Measurements from ENCODE around the gene TRMT11. TPM values are rescaled to one million over a fixed set of nuclear protein-coding genes. Genes with fewer than 3 reads are reported as not detected.

TRMT11 gene
- total RNA-seq, 2 donors from 2014 or later: 39.5 to 44.1 TPM

DNA sequence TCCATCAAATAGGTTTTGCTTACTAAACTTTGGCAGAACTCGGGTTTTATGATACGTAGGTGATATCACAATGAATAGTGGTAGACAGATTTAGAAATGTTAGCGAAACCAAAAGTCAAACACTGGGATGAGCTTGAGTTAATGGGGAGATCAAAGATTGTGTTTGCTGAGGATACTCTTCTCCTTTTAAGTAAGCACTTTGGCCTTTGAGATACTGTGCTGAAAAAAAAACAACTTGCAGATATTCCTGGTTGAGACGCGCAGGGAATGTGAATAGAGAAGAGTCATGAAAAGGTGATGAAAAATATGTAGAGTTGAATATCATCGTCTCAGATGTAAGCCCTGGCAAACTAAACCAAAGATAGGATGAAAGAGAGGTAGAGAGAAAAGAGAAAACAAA is 48.3 kb downstream of the TRMT11 start:
- Mint-ChIP-seq H3K27me3 (no peaks in the 10 kb centered on the region), H3K27ac (no peak overlapping the region), H3K4me3 (no peak overlapping the region), H3K4me1 (peaks cover 4% of the 10 kb centered on the region), H3K36me3 (ENCODE audit: low read depth) (peaks cover 91% of the 10 kb centered on the region), H3K9me3 (no peaks in the 10 kb centered on the region)
- no peak for ATAC-seq (replicated peaks)

DNA sequence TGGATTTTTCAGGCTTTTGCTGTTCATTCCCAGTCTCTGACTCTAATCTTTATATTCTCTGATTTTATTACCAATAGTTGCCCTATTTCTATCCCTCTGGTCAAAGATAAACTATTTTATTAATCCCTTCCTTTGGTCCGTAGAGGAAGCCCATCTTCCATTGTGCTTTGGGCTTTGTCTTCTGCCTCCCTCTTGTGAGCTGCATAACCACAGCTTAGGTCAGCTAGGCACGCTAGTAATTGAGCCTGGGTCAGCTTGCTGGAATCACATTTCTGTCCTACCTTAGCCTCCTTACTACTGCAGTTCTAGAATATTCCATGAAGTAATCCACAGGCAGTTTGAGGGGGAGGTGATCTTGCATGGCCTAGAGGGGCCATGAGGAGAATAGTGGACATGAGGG is 49.4 kb downstream of the TRMT11 start:
- Mint-ChIP-seq H3K27me3 (no peaks in the 10 kb centered on the region), H3K36me3 (ENCODE audit: low read depth) (peaks cover 96% of the 10 kb centered on the region), H3K4me1 (peaks cover 4% of the 10 kb centered on the region), H3K4me3 (no peak overlapping the region), H3K27ac (peak overlapping the region; percentile 55), H3K9me3 (no peaks in the 10 kb centered on the region)
- ATAC-seq (replicated peaks): no peak

GRCh38 chr6:126038234-126038633 is 51.9 kb downstream of the TRMT11 start:
- no peaks in the 10 kb centered on the region for H3K9me3 Mint-ChIP-seq
- no peak overlapping the region for H3K27ac Mint-ChIP-seq
- ATAC-seq (replicated peaks): no peak
- H3K4me1 Mint-ChIP-seq: peaks cover 4% of the 10 kb centered on the region
- no peak overlapping the region for H3K4me3 Mint-ChIP-seq
- H3K27me3 Mint-ChIP-seq: no peaks in the 10 kb centered on the region
- H3K36me3 Mint-ChIP-seq (ENCODE audit: low read depth): peaks cover 93% of the 10 kb centered on the region

GRCh38 chr6:126039284-126039683 is 52.9 kb downstream of the TRMT11 start:
- no peak for ATAC-seq (replicated peaks)

DNA sequence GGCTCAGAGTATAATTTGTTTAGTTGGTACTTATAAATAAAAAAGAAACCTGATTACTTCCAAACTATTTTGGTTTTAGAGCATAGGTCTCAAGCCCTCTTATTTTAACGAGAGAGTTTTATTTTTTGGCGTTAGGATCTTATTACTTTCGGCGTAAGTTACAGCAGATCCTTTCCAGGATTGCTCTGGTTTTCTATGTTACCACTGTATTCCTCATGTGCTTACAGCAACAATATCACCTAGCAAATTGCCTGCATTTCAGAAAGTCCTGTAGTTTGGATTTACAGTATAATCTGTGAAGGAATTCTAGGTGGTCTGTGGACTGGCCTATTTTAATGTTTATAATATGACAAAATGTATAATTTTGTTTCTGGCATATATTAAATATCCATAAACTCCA is 54.1 kb downstream of the TRMT11 start:
- ATAC-seq (replicated peaks): no peak
- Mint-ChIP-seq H3K4me1 (peaks cover 4% of the 10 kb centered on the region), H3K27ac (no peak overlapping the region), H3K27me3 (no peaks in the 10 kb centered on the region), H3K9me3 (no peaks in the 10 kb centered on the region), H3K36me3 (ENCODE audit: low read depth) (peaks cover 88% of the 10 kb centered on the region), H3K4me3 (no peak overlapping the region)

More at GRCh38 chr6:126039284-126039683, 52.9 kb downstream of the TRMT11 start:
- H3K9me3 Mint-ChIP-seq: no peaks in the 10 kb centered on the region
- H3K4me1 Mint-ChIP-seq: peaks cover 4% of the 10 kb centered on the region
- H3K4me3 Mint-ChIP-seq: no peak overlapping the region
- H3K27me3 Mint-ChIP-seq: no peaks in the 10 kb centered on the region
- no peak overlapping the region for H3K27ac Mint-ChIP-seq
- H3K36me3 Mint-ChIP-seq (ENCODE audit: low read depth): peaks cover 88% of the 10 kb centered on the region

DNA sequence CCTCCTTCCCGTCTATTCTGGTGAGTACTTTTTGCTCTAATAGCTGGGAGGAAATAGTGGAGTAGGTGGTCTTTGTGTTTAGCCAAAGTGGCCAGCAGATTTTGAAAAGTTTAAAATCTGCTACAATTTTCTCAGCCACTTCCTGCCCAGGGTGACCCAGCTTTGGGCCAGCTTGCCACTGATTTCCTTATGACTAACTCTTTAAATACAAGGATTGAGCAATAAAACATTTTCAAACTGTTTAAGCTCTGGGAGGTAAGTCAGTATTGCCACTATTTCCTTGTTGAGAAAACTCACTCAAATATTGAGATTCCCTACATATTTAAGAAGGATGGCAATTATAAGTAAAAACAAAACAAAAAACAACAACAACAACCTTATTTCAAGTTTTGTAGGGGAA is 54.5 kb downstream of the TRMT11 start:
- H3K27ac Mint-ChIP-seq: no peak overlapping the region
- H3K9me3 Mint-ChIP-seq: no peaks in the 10 kb centered on the region
- ATAC-seq (replicated peaks): no peak
- H3K4me1 Mint-ChIP-seq: peaks cover 4% of the 10 kb centered on the region
- H3K27me3 Mint-ChIP-seq: no peaks in the 10 kb centered on the region
- H3K4me3 Mint-ChIP-seq: no peak overlapping the region
- peaks cover 89% of the 10 kb centered on the region for H3K36me3 Mint-ChIP-seq (ENCODE audit: low read depth)

GRCh38 chr6:126041516-126041915 is 55.2 kb downstream of the TRMT11 start:
- Mint-ChIP-seq H3K27me3 (no peaks in the 10 kb centered on the region), H3K27ac (no peak overlapping the region), H3K4me1 (no peaks in the 10 kb centered on the region), H3K9me3 (no peaks in the 10 kb centered on the region), H3K4me3 (no peak overlapping the region), H3K36me3 (ENCODE audit: low read depth) (peaks cover 84% of the 10 kb centered on the region)
- no peak for ATAC-seq (replicated peaks)

DNA sequence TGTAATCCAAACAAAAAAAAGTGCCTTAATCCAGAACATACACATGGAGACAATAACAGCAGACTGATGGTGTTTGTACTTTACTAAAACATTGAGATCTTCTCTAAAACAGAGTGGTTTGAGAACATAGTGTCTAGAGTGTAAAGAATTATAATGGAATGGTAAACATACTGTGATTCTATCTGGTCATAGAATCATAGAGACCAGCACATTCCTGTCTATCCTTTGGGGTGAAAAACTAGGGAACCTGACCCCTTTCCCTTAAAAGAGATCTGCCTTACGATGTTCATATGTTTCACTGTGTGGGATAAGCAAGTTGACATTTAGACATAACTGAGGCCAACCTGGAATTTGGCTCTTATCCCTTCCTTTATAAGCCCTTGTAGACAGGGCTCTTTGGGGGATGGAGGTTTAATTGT is 55.7 kb downstream of the TRMT11 start:
- ATAC-seq (replicated peaks): no peak
- no peaks in the 10 kb centered on the region for H3K27me3 Mint-ChIP-seq
- H3K4me3 Mint-ChIP-seq: no peak overlapping the region
- H3K27ac Mint-ChIP-seq: no peak overlapping the region
- peaks cover 84% of the 10 kb centered on the region for H3K36me3 Mint-ChIP-seq (ENCODE audit: low read depth)
- H3K4me1 Mint-ChIP-seq: no peaks in the 10 kb centered on the region
- no peaks in the 10 kb centered on the region for H3K9me3 Mint-ChIP-seq

GRCh38 chr6:126047648-126048047 is 61.3 kb downstream of the TRMT11 start:
- no peaks in the 10 kb centered on the region for H3K9me3 Mint-ChIP-seq
- no peaks in the 10 kb centered on the region for H3K4me1 Mint-ChIP-seq
- no peaks in the 10 kb centered on the region for H3K27me3 Mint-ChIP-seq
- no peak overlapping the region for H3K4me3 Mint-ChIP-seq
- peaks cover 52% of the 10 kb centered on the region for H3K36me3 Mint-ChIP-seq (ENCODE audit: low read depth)
- no peak for ATAC-seq (replicated peaks)
- no peak overlapping the region for H3K27ac Mint-ChIP-seq

- no peak overlapping the region for H3K27ac Mint-ChIP-seq
- no peaks in the 10 kb centered on the region for H3K27me3 Mint-ChIP-seq
- H3K36me3 Mint-ChIP-seq (ENCODE audit: low read depth): peaks cover 57% of the 10 kb centered on the region
- H3K9me3 Mint-ChIP-seq: no peaks in the 10 kb centered on the region
- H3K4me3 Mint-ChIP-seq: no peak overlapping the region
- ATAC-seq (replicated peaks): no peak
- no peaks in the 10 kb centered on the region for H3K4me1 Mint-ChIP-seq
These were observed 62.3 kb downstream of the TRMT11 start for GRCh38 chr6:126048635-126049034.

GRCh38 chr6:126050795-126051194 is 64.5 kb downstream of the TRMT11 start:
- ATAC-seq (replicated peaks): no peak
- H3K4me1 Mint-ChIP-seq: no peaks in the 10 kb centered on the region
- H3K9me3 Mint-ChIP-seq: no peaks in the 10 kb centered on the region
- no peak overlapping the region for H3K27ac Mint-ChIP-seq
- peaks cover 39% of the 10 kb centered on the region for H3K36me3 Mint-ChIP-seq (ENCODE audit: low read depth)
- H3K27me3 Mint-ChIP-seq: no peaks in the 10 kb centered on the region
- no peak overlapping the region for H3K4me3 Mint-ChIP-seq

- no peak for ATAC-seq (replicated peaks)
- Mint-ChIP-seq H3K27me3 (no peaks in the 10 kb centered on the region), H3K9me3 (no peaks in the 10 kb centered on the region), H3K36me3 (ENCODE audit: low read depth) (peaks cover 34% of the 10 kb centered on the region), H3K4me3 (no peak overlapping the region), H3K27ac (no peak overlapping the region), H3K4me1 (no peaks in the 10 kb centered on the region)
These were observed 65.5 kb downstream of the TRMT11 start for GRCh38 chr6:126051791-126052190.

DNA sequence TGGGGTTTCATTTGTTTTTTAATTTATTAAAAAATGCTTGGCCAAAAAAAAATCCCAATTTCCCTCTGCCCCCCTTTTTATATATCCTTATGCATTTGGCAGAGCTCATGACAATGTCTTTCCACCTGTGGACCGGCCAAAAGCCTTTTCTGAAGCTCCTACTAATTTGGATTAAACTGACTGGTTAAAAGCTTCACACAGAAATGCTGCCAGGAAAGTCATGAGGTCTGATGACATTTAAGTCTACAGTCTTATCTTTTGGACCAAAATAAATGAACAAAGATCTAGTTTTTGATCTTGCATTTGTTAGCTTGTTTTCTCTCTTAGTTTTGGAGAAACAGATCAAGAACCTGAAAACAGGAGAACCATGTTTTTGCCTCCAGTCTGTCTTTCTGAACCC is 66.1 kb downstream of the TRMT11 start:
- Mint-ChIP-seq H3K4me3 (no peak overlapping the region), H3K4me1 (no peaks in the 10 kb centered on the region), H3K27ac (no peak overlapping the region), H3K27me3 (no peaks in the 10 kb centered on the region), H3K9me3 (no peaks in the 10 kb centered on the region), H3K36me3 (ENCODE audit: low read depth) (peaks cover 28% of the 10 kb centered on the region)
- no peak for ATAC-seq (replicated peaks)

DNA sequence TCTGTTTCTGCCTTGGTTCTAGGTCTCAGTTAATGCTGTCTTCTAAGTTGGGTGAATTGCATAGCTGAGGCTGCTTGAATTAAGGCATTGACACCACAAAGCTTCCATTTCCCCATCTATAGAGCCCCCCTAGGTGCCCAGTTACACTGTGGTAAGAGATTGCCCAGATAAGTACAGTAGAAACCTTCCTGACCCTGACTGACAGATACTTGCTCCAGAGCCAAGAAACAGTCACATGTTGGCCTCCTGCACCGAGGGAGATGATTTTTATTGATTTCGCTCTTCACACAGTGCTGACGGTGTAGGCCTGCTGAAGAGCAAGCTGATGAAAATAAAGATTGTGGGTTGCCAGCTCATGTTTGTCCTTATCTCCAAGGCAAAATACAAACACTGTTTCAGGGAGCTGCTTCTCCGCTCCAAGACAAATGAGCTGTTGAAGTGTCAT is 67.9 kb downstream of the TRMT11 start:
- H3K4me3 Mint-ChIP-seq: no peak overlapping the region
- H3K9me3 Mint-ChIP-seq: no peaks in the 10 kb centered on the region
- ATAC-seq (replicated peaks): no peak
- no peaks in the 10 kb centered on the region for H3K27me3 Mint-ChIP-seq
- no peak overlapping the region for H3K27ac Mint-ChIP-seq
- H3K36me3 Mint-ChIP-seq (ENCODE audit: low read depth): peaks cover 25% of the 10 kb centered on the region
- H3K4me1 Mint-ChIP-seq: no peaks in the 10 kb centered on the region

DNA sequence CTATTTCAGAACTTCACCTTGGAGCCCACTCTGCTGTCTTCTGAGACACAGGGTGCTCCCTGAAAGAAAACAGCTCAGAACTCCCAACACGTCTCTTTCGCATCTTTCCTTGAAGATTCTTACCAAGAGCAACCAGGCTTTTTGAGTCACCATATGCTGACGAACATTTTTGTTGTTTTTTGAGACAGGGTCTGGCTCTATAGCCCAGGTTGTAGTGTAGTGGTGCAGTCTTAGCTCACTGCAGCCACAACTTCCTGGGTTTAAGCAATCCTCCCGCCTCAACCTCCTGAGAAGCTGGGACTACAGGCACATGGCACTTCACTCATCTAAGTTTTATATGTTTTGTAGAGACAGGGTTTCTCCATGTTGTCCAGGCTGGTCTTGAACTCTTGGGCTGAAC is 68.5 kb downstream of the TRMT11 start:
- Mint-ChIP-seq H3K27me3 (no peaks in the 10 kb centered on the region), H3K4me3 (no peak overlapping the region), H3K9me3 (no peaks in the 10 kb centered on the region), H3K27ac (no peak overlapping the region), H3K4me1 (no peaks in the 10 kb centered on the region), H3K36me3 (ENCODE audit: low read depth) (peaks cover 30% of the 10 kb centered on the region)
- ATAC-seq (replicated peaks): no peak

GRCh38 chr6:126055449-126055848 is 69.1 kb downstream of the TRMT11 start:
- no peak for ATAC-seq (replicated peaks)
- Mint-ChIP-seq H3K9me3 (no peaks in the 10 kb centered on the region), H3K4me3 (no peak overlapping the region), H3K4me1 (no peaks in the 10 kb centered on the region), H3K36me3 (ENCODE audit: low read depth) (peaks cover 34% of the 10 kb centered on the region), H3K27ac (no peak overlapping the region), H3K27me3 (no peaks in the 10 kb centered on the region)

All from activated T-helper 17 cell treated with anti-CD3 and anti-CD28 coated beads, Interleukin-2, amount 50 U/mL, for 72 hours (primary cell).